IPS-11a (cell line): ENCODE measurements around the gene SLC4A1.

Experiments used
- H3K4me3 ChIP-seq: one replicate; pipeline ENCODE4 v1.5.1; 2013; ENCODE audit warnings: low read depth, low read length, control low read depth

SLC4A1 gene

DNA sequence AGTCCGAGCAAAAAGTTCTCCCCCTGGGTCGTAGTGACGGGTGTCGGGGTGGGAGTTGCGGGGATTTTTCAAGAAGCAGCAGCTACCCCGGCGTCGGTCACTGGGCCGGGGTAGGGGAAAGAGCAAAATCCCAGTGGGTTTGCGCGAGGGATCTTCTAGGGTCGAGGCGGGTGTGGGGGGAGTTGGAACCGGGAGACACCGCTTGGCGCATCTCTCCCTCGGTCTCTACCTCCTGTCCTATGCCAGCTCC is 46.1 kb downstream of the SLC4A1 start:
- peak overlapping the region; percentile 67 for H3K4me3 ChIP-seq

GRCh38 chr17:44221084-44221861 is 46.7 kb downstream of the SLC4A1 start:
- peak overlapping the region; percentile 67 for H3K4me3 ChIP-seq

- H3K4me3 ChIP-seq: peak overlapping the region; percentile 80
These were observed 47.5 kb downstream of the SLC4A1 start for GRCh38 chr17:44220213-44221083.

GRCh38 chr17:44219616-44220212 is 48.2 kb downstream of the SLC4A1 start, which contains the start of gene UBTF:
UBTF (minus strand) TSS chr17:44219675; CDS start chr17:44218229, 1,446 bp downstream.
- peak within 1 kb of the TSS; percentile 80 for H3K4me3 ChIP-seq

- peak overlapping the region; percentile 75 for H3K4me3 ChIP-seq
These were observed 48.8 kb downstream of the SLC4A1 start for GRCh38 chr17:44219108-44219615.

DNA sequence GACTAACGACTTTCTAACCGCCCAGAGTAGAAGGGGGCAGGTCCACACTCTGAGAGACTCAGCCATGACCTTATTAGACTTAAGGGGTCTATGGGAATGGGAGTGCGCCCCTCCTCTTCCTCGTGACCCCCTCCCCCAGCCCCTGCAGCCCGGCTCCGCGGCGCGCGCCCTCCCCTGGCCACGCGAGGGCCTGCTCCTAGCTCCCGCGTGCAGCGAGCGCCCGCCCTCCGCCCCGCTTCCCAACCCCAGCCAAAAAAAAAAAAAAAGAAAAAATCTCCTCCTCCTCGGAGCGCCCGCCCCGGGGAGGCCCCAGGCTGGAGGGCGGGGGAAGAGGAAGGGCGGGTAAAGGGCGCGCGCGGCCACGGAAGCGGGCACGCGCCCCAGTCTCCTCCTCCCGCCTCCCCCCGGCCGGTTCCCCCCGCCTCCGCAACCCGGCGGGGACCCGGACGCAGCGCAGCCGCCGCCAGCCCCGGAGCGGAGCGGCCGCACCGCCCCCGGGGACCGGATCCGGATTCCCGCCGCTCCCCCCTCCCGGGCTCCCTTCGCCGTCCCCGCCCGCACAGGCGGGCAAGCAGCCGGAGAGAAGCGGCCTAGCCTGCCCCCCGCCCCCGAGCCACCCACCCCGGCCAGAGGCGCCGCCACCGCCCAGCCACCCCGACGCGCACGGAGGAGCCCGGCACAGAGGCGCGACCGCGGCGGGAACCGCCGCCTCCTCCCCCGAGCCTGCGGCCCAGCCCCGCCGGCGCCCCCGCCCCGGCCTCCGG is 49.4 kb downstream of the SLC4A1 start:
- H3K4me3 ChIP-seq: peak overlapping the region; percentile 75

DNA sequence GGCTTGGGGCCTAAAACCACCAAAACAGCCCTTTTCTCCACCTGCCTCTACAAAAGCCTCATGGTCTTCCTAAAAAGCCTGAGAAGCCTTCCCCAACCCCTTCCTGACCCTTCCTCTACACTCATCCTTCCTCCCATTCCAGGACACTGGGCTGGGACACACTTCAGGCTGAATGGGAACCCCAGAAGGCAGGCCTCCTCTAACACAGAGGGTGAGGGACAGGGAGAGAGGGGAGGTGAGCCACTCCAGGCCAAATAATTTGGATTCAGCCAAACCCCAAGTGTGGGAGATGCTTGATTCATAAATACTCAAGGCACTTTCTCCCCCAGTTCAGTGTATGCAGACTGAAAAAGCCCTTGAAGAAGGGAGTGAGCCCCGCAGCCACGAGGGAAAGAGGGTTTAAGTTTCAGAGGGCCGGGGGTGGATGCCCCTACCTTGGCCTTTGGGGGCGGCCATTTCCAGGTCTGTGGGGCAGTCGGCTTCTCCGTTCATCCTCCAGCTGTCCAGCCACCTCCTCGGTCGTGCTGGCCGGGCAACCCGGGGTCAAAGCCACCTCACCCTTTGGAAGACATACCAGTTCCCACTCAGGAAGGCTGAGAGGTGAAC is 50.1 kb downstream of the SLC4A1 start:
- peak overlapping the region; percentile 61 for H3K4me3 ChIP-seq

DNA sequence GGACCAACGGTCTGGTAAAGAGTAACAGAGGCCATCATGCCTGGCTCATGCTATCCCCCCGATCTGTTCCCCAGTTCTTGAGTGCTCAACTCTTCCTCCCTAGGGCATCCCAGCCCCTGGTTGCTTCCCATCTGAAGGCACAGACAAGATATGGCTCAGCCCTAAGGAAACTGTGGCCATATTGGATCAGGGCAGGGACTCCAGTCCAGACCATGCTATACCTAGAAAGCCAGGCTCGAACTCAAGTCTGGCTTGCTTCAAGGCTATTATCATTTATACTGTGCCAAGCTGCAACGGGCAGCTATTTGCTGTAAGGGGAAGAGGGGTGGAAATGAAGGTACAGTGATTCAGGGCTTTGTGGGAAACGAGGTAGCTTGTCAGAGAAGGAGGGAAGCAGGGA is 51.2 kb downstream of the SLC4A1 start:
- H3K4me3 ChIP-seq: no peak overlapping the region

DNA sequence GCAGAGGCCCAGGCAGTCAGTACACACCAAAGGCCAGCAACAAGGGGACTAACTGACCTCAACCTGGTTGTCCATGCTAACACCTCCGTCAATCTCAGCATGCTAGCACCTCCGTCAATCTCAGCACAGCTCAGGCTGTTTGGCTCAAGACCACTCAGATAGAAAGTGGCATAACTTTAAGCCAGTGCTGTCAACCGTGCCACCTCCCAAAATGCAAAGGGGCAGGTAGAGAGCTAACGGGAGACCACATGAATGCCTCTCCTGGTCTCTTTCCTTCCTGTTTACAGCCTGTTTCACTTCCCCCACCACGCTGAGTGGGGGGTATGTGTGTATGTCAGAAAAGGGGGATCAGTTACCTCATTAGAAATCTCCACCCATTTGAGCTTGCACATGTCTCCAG is 51.8 kb downstream of the SLC4A1 start:
- H3K4me3 ChIP-seq: no peak overlapping the region

DNA sequence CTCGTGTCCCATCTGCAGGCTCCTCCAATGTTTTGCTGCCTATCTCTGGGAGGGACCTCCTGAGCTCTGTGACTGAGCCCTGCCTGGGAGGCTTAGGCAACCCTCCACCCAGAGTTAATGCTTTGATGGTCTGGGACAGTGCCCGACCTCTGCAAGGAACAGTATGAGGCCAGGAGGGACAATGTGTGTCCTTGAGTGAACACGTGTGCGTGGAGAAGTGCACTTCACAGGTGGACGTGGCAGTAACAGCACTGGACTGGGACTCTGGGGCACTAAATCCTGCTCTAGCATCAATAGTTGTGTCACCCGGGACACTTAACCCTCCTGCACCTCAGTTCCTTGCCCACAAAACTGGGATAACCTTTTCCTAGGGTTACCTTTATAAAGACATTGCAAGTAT is 53.0 kb downstream of the SLC4A1 start:
- H3K4me3 ChIP-seq: no peak overlapping the region

- no peak overlapping the region for H3K4me3 ChIP-seq
These were observed 53.8 kb downstream of the SLC4A1 start for GRCh38 chr17:44214230-44214494.

- H3K4me3 ChIP-seq: no peak overlapping the region
These were observed 54.3 kb downstream of the SLC4A1 start for GRCh38 chr17:44213403-44214229.

DNA sequence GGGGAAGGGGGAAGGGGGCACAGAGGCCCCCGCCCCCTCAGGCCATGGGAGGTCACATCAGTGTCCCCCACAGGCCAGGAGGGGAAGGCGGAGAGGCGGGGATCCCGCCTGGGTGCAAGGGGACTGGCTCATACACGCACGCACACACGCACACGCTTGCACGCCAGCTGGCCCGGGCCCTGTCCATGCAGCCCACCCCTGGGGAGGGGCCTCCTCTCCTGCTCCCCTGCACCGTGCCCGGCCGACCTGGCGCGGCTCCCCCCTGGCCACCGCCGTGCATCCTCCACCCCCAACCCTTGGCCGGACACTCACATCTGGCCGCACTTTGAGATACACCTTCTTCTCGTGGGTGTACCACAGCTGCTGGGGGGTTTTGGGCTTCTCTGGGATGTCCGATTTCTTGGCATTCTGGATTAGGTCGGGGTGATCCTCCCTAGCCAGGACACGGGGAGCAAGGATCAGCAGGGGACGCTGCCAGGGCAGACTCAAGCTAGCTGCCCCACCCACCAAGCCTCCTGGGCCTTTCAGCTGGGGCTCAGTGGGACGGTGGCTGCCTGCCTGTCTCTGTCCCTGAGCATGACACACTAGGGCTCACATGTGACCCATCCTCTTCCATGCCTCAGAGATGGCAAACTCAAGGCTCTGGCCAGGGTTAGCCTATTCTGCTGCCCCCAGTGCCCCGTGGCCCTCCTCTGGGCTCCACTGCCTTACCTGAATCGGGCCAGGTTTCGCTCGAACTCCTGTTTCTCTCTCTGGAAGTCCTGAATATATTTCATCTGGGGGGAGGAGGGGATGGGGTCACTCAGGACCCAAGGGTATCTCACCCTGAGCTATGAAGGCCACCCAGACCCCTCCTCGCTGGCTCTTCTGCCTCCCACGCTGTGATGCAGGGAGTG is 55.2 kb downstream of the SLC4A1 start:
- no peak overlapping the region for H3K4me3 ChIP-seq

DNA sequence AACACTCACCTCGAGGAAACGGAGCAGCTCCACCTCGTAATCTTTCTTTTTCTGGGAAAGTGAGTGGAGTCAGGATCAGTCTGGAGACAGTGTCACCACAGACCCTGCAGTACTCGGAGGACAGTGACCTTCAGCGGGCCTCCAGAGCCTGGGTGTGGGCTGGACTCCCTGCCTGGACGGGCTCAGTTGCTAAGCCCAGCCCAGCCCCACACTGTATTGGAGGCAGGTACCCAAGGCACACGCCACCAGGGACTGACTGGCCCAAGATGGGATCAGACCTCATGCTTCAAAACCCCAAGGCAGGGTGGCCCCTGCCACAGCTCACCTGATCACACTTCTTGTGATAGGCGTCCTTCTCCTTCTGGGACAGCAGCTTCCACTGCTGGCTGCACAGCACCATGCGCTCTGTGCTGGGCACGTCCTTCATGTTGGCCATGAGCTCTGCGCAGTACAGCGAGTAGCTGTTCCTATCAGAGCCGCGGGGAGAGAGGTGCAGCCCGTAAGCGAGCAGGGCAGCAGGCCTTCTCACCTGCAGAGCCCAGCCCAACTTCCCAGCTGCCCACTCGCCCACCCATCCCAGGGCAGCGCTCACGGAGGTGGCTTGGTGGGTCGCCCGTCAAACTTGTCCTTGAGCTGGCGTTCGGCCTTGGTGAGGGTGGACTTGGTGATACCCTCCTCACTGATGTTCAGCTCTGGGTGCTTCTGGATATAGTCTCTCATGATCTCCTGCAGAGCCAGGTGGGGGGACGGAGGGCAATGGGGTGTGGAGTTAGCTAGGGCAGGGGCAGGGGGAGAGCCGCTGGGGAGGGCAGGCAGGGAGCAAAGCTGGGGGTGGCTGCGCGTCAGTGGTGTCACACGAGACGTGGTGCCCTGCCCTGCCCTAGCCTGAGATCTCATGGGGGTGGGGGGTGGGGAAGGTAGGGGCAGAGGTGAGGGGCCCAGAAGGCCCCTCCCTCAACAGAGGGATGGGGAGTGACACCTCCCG is 56.4 kb downstream of the SLC4A1 start:
- no peak overlapping the region for H3K4me3 ChIP-seq

GRCh38 chr17:44210342-44211192 is 57.4 kb downstream of the SLC4A1 start:
- H3K4me3 ChIP-seq: no peak overlapping the region

- H3K4me3 ChIP-seq: no peak overlapping the region
These were observed 58.1 kb downstream of the SLC4A1 start for GRCh38 chr17:44209786-44210341.
